Mucosa of descending colon (tissue), 3 donors: ENCODE results near the gene ZMYM3. TPM values are rescaled to one million over a fixed set of nuclear protein-coding genes. Genes with fewer than 3 reads are reported as not detected.

Experiments used
- ATAC-seq: fragments of 200-7000 bp; cut with Tn5 transposase; one replicate; pipeline ENCODE4 v1.9.1; 2020; ENCODE audit warnings: mild to moderate bottlenecking, moderate library complexity
- DNase-seq, 3 donors: peaks; one replicate each; pipeline ENCODE4 v3.0.0-alpha.2; 2020
- H3K36me3 ChIP-seq: fragments of 200-600 bp; one replicate; pipeline ENCODE4 v1.8.0; 2021; ENCODE audit warnings: low read depth, mild to moderate bottlenecking
- H3K4me1 ChIP-seq: fragments of 200-600 bp; one replicate; pipeline ENCODE4 v1.8.0; 2021; ENCODE audit warnings: low read depth, mild to moderate bottlenecking
- H3K4me3 ChIP-seq: fragments of 200-600 bp; one replicate; pipeline ENCODE4 v1.8.0; 2021; ENCODE audit warnings: mild to moderate bottlenecking
- H3K9me3 ChIP-seq: fragments of 200-600 bp; one replicate; pipeline ENCODE4 v1.8.0; 2021; ENCODE audit warnings: mild to moderate bottlenecking
- CTCF ChIP-seq: fragments of 200-600 bp; IDR thresholded peaks from one replicate; pipeline ENCODE4 v1.8.0; 2022; ENCODE audit warnings: antibody characterized with exemption, mild to moderate bottlenecking
- intact Hi-C, 2 donors: fragments of 100-400 bp; cut with DNase I in 1 of 2; cut with micrococcal nuclease in 1 of 2; formaldehyde crosslinking; loops; one replicate each; pipeline versions ENCODE4 v1.11.0 to v1.11.1; 2022; cut with DNase I, micrococcal nuclease
- total RNA-seq, 3 donors: library from RNA; stranded (reverse); fragmentation: NEBNext Ultra II Directional in 2 of 3; extraction: Animal tissue kit (Norgen Biotek cat#: 25700) in 2 of 3; gene quantifications; one replicate each; pipeline versions ENCODE4 v1.2.1 to v1.2.4, GENCODE V29; 2021 to 2023
- donor health status: DM: no; HTN: no; CAD: no; lungs with moderate emphysema.
- donor health status: DM: no; HTN: no; CAD: no.
- donor health status: DM: no; HTN: yes; CAD: no.

Gene ZMYM3
- total RNA-seq, 3 donors from 2014 or later = 13.7 to 24.9 (median 16.4) TPM

- Histone ChIP-seq H3K9me3 (no peaks in the 10 kb centered on the region), H3K4me1 (no peaks in the 10 kb centered on the region), H3K36me3 (no peaks in the 10 kb centered on the region), H3K4me3 (no peak within 1 kb of the TSS)
- intact Hi-C loops = no loop called here
- DNase-seq (no peak), ATAC-seq (no peak)
- TF ChIP-seq CTCF = no peak
These were observed 31.0 kb downstream of the ZMYM3 start, which contains the start of gene GJB1 for GRCh38 chrX:71222929-71223328. Gene GJB1, plus strand, starts transcription at chrX:71223224. Its CDS starts 484 bp downstream, at chrX:71223708.

- H3K4me3 ChIP-seq = no peak overlapping the region
- H3K36me3 ChIP-seq = no peaks in the 10 kb centered on the region
- TF ChIP-seq CTCF = no peak
- no peak for ATAC-seq
- no peak for DNase-seq
- intact Hi-C loops = no loop called here
- no peaks in the 10 kb centered on the region for H3K4me1 ChIP-seq
- no peaks in the 10 kb centered on the region for H3K9me3 ChIP-seq
These were observed 32.8 kb downstream of the ZMYM3 start for GRCh38 chrX:71221145-71221544.

- peaks cover 4% of the 10 kb centered on the region for H3K4me1 ChIP-seq
- H3K9me3 ChIP-seq = no peaks in the 10 kb centered on the region
- no peaks in the 10 kb centered on the region for H3K36me3 ChIP-seq
- no peak for TF ChIP-seq CTCF
- DNase-seq (no peak), ATAC-seq (no peak)
- intact Hi-C loops = no loop called here
- H3K4me3 ChIP-seq = no peak overlapping the region
These were observed 36.6 kb downstream of the ZMYM3 start for GRCh38 chrX:71217298-71217697.

GRCh38 chrX:71216485-71216884 is 37.5 kb downstream of the ZMYM3 start:
- Histone ChIP-seq H3K4me3 (no peak overlapping the region), H3K36me3 (no peaks in the 10 kb centered on the region), H3K4me1 (peaks cover 4% of the 10 kb centered on the region), H3K9me3 (no peaks in the 10 kb centered on the region)
- DNase-seq (peak in 2 of 3 donors; percentile 24 to 27), ATAC-seq (peak; percentile 35)
- intact Hi-C loops = no loop called here
- no peak for TF ChIP-seq CTCF

- ATAC-seq (peak; percentile 52), DNase-seq (peak in 2 of 3 donors; percentile 24 to 34)
- no peaks in the 10 kb centered on the region for H3K36me3 ChIP-seq
- H3K4me1 ChIP-seq = peaks cover 4% of the 10 kb centered on the region
- no peaks in the 10 kb centered on the region for H3K9me3 ChIP-seq
- no peak for TF ChIP-seq CTCF
- H3K4me3 ChIP-seq = peak overlapping the region; percentile 6
- intact Hi-C loops = no loop called here
These were observed 38.5 kb downstream of the ZMYM3 start for GRCh38 chrX:71215338-71215912.
